NCI-H2081 treated with DMSO at 0.1 percent for 48 hours (cell line): ENCODE data around the gene AATF.

Experiments
- DNase-seq: peaks from one replicate; lab custom pipeline; 2025; lab: John Stamatoyannopoulos, UW

AATF gene

GRCh38 chr17:36979565-36979941, 30.8 kb downstream of the AATF start:
- DNase-seq: no peak

GRCh38 chr17:36980280-36980761, 31.6 kb downstream of the AATF start:
- no peak for DNase-seq

DNA sequence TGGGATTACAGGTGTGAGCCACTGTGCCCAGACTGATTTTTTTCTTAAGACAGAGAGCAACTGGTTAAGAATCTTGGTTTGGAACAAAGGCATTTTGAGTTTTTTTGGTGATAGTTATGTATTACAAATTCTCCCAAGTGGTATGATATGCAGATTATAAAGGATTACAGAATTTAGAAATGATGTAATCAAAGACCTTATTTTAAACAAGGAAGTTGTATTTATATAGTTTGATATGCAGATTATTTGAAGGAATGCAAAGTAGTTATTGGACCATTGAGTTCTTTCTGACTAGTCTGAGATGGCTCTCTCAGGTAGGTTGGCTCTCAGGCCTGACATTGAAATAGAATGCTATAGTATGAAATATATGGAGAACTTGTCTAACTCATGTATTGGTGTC, 34.9 kb downstream of the AATF start:
- no peak for DNase-seq

DNA sequence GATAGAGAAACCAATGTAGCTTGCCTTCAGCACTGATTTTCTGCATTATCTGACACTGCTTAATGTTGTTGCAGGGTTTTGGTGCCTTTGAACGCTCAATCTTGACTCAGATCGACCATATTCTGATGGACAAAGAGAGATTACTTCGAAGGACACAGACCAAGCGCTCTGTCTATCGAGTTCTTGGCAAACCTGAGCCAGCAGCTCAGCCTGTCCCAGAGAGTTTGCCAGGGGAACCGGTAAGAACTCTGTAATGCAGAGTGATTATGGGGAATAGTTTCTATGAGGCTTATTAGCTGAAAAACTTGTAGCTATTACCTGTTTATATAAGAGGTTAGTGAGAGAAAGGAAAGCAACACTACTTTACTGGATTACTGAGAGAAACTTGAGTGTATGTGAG, 40.4 kb downstream of the AATF start:
- no peak for DNase-seq

DNA sequence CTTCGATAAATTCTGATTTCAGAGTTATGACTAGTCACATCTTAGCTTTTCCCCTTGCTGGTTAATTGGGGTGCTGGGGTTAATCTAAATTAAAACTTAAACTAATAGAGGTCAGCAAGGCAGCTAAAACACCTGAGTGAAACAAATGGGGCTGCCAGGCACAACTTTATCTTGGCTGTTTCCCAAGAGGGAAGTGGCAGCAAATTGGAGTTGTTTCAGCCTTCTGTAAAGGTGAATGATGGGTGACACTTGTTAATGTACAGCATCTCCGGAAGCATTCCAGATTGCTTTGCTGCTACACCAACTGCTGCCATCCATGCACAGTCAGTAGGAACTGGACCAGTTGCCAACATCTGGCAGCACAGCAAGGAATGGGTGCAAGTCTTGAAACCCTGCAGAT, 43.9 kb downstream of the AATF start:
- DNase-seq: no peak

GRCh38 chr17:36993227-36993626, 44.5 kb downstream of the AATF start:
- DNase-seq: no peak

GRCh38 chr17:36994438-36994837, 45.7 kb downstream of the AATF start:
- DNase-seq: no peak

DNA sequence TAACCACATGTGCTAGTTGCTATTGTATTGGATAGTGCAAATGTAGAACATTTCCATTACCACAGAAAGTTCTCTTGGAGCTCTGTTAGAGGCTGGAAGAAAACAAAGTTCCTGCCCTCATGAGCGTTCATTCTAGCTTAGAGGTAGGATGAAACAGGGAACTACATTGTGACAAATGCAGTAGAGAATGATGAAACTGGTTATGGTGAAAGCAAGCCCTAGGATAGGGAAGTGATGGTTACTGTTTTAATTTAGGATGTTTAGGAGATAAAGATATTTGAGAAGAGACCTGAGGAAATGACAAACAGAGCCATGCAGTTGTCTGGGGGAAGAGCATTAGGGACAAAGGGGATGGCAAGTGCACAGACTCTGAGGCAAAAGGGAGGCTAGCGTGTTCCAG, 50.7 kb downstream of the AATF start:
- no peak for DNase-seq

- DNase-seq: no peak
These were observed 68.0 kb downstream of the AATF start for GRCh38 chr17:37016780-37017179.

DNA sequence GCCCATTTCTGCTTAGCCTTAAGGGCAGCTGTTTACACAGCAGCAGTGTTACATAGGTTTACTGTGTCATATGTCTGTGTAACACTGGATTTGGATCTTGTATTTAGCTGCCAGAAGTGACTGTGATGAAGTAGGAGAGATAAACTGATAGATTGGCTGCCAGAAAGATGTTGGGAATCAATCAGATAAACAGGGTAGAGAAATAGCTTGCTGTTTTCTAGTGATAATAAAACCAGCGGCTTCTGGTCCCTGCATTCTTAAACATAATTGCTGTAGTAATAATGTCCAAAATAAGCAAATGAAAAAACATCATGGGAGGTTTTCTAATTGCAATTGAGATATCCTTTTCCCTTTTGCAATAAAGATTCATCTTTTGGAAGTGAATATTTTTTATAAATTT, 68.7 kb downstream of the AATF start:
- no peak for DNase-seq

DNA sequence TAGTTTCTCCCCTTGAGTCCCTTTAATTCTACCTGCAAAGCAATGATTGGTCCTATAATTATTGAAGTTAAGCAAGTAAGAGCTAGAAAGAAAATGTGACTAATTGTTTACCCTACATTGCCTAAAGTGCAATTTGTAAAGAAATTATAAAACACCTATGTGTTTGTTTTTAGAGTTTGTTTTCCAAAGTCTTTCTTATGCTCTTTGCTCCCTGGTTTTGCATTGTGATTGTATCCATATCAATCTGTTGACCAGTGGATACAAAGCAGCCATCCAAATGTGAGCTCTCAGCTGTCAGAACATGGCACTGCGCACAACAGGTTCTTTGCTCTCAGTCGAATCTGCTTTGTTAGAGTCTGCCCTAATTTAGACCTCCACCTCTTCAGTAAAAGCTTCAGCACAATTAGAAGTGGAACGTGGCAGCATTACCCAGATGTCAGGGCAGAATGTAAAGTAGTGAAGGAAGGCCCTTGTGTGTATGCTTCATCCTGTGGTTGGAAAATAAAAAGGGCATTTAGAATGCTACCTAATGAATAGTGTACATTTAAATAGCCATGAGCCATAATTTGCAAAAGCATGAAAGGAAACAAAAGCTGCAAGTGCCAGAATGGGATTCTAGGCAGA, 70.5 kb downstream of the AATF start:
- no peak for DNase-seq

DNA sequence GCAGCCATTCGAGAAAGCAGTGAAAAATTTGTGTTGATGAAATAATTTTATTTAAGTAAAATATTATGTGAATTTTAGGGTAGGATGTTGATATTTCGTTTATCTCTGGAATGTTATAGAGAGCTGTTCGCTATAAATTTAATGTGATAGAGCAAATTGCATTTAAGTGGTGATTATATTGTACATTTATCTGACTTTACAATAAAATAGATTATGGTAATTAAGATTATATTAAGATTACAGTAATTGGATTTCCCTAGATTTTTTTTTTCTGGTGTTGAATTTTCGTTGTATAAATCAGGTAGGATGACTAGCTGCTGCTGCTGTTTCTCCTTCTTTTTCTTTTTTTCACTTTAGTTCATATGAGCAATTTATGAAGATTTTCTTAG, 71.0 kb downstream of the AATF start:
- DNase-seq: no peak

GRCh38 chr17:37024181-37024637, 75.5 kb downstream of the AATF start:
- no peak for DNase-seq

- DNase-seq: no peak
These were observed 76.5 kb downstream of the AATF start for GRCh38 chr17:37025238-37025637.

- DNase-seq: no peak
These were observed 77.2 kb downstream of the AATF start for GRCh38 chr17:37025847-37026530.

DNA sequence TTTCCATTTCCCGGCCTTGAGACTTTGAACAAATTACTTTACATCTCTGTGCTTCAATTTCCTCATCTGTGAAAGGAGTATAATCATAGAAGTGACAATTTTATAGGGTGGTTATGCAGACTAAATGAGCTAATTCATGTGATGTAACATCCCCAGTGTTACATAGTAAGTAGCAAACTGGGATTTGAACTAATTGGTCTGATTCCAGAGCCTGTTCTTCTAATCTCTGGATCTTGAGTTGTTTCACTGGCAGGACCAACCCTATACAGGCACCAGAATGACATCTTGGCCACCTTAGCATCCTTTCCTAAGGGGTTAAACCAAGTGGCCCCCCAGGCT, 77.7 kb downstream of the AATF start:
- no peak for DNase-seq

DNA sequence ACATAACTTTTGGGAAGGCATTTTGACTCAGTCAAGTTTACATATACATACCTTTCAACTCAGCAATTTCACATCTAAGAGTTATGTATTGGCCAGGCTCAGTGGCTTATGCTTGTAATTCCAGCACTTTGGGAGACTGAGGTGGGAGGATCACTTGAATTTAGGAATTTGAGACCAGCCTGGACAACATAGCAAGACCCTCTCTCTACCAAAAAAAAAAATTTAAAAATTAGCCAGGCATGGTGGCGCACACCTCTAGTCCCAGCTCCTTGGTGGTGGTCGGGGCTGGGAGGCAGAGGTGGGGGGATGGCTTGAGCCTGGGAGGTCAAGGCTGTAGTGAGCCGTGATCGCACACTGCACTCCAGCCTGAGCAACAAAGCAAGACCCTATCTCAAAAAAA, 79.3 kb downstream of the AATF start:
- no peak for DNase-seq

GRCh38 chr17:37031493-37032083, 82.8 kb downstream of the AATF start:
- no peak for DNase-seq

- DNase-seq: no peak
These were observed 88.9 kb downstream of the AATF start for GRCh38 chr17:37037590-37038155.

- no peak for DNase-seq
These were observed 90.5 kb downstream of the AATF start for GRCh38 chr17:37039269-37039668.

DNA sequence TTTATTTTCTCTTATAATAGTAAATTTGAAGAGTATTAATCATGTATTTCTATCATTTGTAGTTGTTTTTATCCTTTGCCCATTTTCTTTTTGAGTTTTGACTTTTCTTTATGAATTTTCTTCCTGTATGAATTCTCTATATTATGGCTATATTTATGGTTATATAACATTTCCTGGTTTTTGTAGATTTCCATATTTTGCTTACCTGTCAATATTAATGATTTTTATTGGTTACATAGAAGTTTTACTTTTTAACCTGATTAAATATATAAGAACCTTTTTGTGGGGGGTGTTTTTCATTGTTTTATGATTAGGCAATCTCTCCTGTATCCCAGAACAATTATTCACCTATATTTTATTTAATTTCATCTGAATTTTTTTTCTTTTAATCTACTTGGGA, 93.2 kb downstream of the AATF start:
- no peak for DNase-seq

DNA sequence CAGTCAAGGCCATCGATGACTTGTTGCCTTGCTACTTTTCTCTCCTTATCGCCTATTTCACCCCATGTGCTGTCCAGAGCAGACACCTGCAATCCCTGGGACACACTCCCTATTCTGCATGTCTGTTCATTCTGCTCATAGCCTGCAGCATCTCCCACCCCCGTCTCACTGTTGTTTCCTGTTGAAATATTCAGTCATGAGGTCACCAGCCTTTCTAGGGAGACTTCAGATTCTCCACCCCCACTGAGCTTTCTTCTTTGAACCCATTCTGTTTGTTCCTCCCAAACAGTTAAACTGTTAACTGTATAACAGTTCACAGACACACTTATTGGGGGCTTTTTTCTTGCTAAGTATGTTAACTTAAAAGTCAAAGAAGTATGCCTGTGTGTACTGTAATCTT, 94.4 kb downstream of the AATF start:
- DNase-seq: no peak

DNA sequence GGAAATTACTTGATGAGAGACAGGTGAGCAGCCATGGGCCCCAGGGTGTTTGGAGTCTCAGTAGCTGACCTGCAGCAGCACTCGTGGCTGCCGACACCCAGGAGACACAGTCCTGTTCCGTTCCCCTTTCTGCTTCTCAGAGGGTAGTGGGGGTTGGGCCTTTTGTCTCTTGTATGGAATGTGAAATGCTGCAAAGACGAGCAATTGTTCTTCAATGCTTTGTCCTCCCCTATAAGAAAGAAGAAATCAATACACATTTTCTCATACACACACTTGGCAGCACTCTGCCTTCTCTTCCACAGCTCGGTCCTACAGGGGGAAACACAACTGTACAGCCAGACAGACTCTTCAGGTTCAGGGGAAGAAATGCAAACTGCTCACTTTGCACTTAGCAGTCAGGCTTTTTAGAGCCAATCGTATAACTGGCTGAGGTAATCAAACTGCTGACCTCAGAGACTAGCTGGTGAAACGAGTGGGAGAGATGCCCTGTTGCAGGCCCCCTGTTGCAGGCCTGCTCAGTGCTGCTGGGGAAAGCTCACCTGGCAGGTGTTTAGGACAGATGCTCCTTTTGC, 96.7 kb downstream of the AATF start:
- DNase-seq: no peak
